HCT116 (cell line): ENCODE measurements around the gene SLC6A17. TPM values are rescaled to one million over a fixed set of nuclear protein-coding genes. Genes with fewer than 3 reads are reported as not detected.

Experiments
- ATAC-seq: fragments of 200-7000 bp; cut with Tn5 transposase; 2 replicates; pipeline ENCODE4 v1.9.1; 2020; ENCODE audit warnings: mild to moderate bottlenecking, moderate library complexity
- BruUV-seq: library from RNA; stranded (reverse); fragments of 400-500 nt; replicated peaks from 2 replicates; lab custom pipeline; 2021; lab: Mats Ljungman, UMichigan
- CTCF ChIA-PET: fragments of 300-600 bp; sonication (Branson Sonifier 250); formaldehyde crosslinking; loops from one replicate; lab custom pipeline; 2021; ENCODE audit warnings: antibody characterized with exemption; lab: Charles Lee
- POLR2A ChIA-PET: fragments of 300-600, 350-600 bp; sonication (Branson Sonifier 250); formaldehyde crosslinking; loops from one replicate; lab custom pipeline; 2021; ENCODE audit warnings: antibody characterized with exemption; lab: Charles Lee
- RAD21 ChIA-PET, 2 experiments: fragments of 300-600 bp; sonication (Branson Sonifier 250); formaldehyde crosslinking; loops; one replicate each; lab custom pipeline; 2023; ENCODE audit warnings: low total read pairs in 2 of 2; ENCODE audit not compliant: uncharacterized antibody in 2 of 2, unreplicated experiment in 2 of 2, low non-redundant PET in 1 of 2; lab: Charles Lee
- DNase-seq: peaks from one replicate; pipeline ENCODE4 v3.0.0-alpha.2; 2010; ENCODE audit warnings: low read depth, low spot score
- H2AFZ ChIP-seq: fragments of 200-600 bp; shearing (Covaris generic), sonication (generic); 2 replicates; pipeline ENCODE4 v1.6.1; 2017; ENCODE audit warnings: low read depth, mixed run types, mixed read lengths, antibody characterized with exemption, low read length; ENCODE audit not compliant: poor library complexity, severe bottlenecking
- H3K27ac ChIP-seq: 2 replicates; pipeline ENCODE4 v1.5.1; 2012; ENCODE audit warnings: low read depth, low read length
- H3K27me3 ChIP-seq: fragments of 200-600 bp; sonication (generic); 2 replicates; pipeline ENCODE4 v1.6.1; 2016; ENCODE audit warnings: mixed run types, low read length, mixed read lengths; ENCODE audit not compliant: insufficient read depth
- H3K36me3 ChIP-seq, 2 experiments: fragments of 200-500 bp in 1 of 2; fragments of 200-600 bp in 1 of 2; sonication (Bioruptor generic) in 1 of 2; sonication (generic) in 1 of 2; 2 replicates each; pipeline versions ENCODE4 v1.5.1 to v1.6.1; 2014 to 2016; ENCODE audit warnings: low read length in 2 of 2, inconsistent platforms in 1 of 2, mixed read lengths in 1 of 2, mixed run types in 1 of 2; ENCODE audit not compliant: insufficient read depth in 2 of 2, control insufficient read depth in 1 of 2
- H3K4me1 ChIP-seq, 2 experiments: fragments of 200-600 bp in 1 of 2; sonication (generic) in 1 of 2; 2 replicates each; pipeline versions ENCODE4 v1.5.1 to v1.6.1; 2012 to 2017; ENCODE audit warnings: low read length in 2 of 2, inconsistent platforms in 1 of 2, mild to moderate bottlenecking in 1 of 2, mixed read lengths in 1 of 2, mixed run types in 1 of 2, moderate library complexity in 1 of 2; ENCODE audit not compliant: insufficient read depth in 2 of 2, control insufficient read depth in 1 of 2
- H3K4me2 ChIP-seq: fragments of 200-600 bp; sonication (generic); 2 replicates; pipeline ENCODE4 v1.6.1; 2017; ENCODE audit warnings: mixed run types, low read length, mixed read lengths
- H3K4me3 ChIP-seq, 2 experiments: fragments of 200-600 bp in 1 of 2; sonication (generic) in 1 of 2; replicated peaks in 1 of 2; 2 replicates each; pipeline ENCODE4 v1.5.1; 2011 to 2016; ENCODE audit warnings: low read length in 2 of 2, control low read depth in 1 of 2, low read depth in 1 of 2, mild to moderate bottlenecking in 1 of 2, mixed read lengths in 1 of 2, mixed run types in 1 of 2
- H3K79me2 ChIP-seq: fragments of 200-600 bp; sonication (generic); 2 replicates; pipeline ENCODE4 v1.6.1; 2017; ENCODE audit warnings: mild to moderate bottlenecking, mixed run types, low read length, moderate library complexity, mixed read lengths; ENCODE audit not compliant: insufficient read depth
- H3K9ac ChIP-seq: fragments of 200-600 bp; sonication (generic); 2 replicates; pipeline ENCODE4 v1.6.1; 2016; ENCODE audit warnings: low read length, mixed read lengths
- H3K9me2 ChIP-seq: fragments of 200-600 bp; sonication (generic), shearing (Covaris generic); 2 replicates; pipeline ENCODE4 v1.6.1; 2017; ENCODE audit warnings: mixed run types, mild to moderate bottlenecking, moderate library complexity; ENCODE audit not compliant: insufficient read depth
- H3K9me3 ChIP-seq, 2 experiments: fragments of 200-500 bp in 1 of 2; fragments of 200-600 bp in 1 of 2; sonication (Bioruptor generic) in 1 of 2; sonication (generic) in 1 of 2; 2 replicates each; pipeline ENCODE4 v1.6.1; 2014 to 2017; ENCODE audit warnings: low read length in 2 of 2, mixed read lengths in 2 of 2, inconsistent platforms in 1 of 2, low read depth in 1 of 2, mild to moderate bottlenecking in 1 of 2, mixed run types in 1 of 2, moderate library complexity in 1 of 2; ENCODE audit not compliant: control insufficient read depth in 1 of 2, insufficient read depth in 1 of 2
- H4K20me1 ChIP-seq: fragments of 200-600 bp; sonication (generic), shearing (Covaris generic); 2 replicates; pipeline ENCODE4 v1.6.1; 2017; ENCODE audit warnings: mixed run types, mild to moderate bottlenecking, moderate library complexity; ENCODE audit not compliant: insufficient read depth
- CBX3 ChIP-seq: IDR thresholded peaks from 2 replicates; pipeline ENCODE4 v1.6.1; 2012; ENCODE audit warnings: low read depth
- CEBPB ChIP-seq: IDR thresholded peaks from 2 replicates; pipeline ENCODE4 v1.6.1; 2012; ENCODE audit warnings: low read depth
- ELF1 ChIP-seq: IDR thresholded peaks from 2 replicates; pipeline ENCODE4 v1.6.1; 2012; ENCODE audit warnings: low read depth, borderline replicate concordance
- FOSL1 ChIP-seq: IDR thresholded peaks from 2 replicates; pipeline ENCODE4 v1.6.1; 2012; ENCODE audit warnings: low read depth
- POLR2A ChIP-seq: IDR thresholded peaks from 2 replicates; pipeline ENCODE4 v1.7.0; 2011; ENCODE audit warnings: borderline replicate concordance; ENCODE audit not compliant: insufficient read depth, insufficient read length; ENCODE audit errors: extremely low read depth
- POLR2AphosphoS5 ChIP-seq: IDR thresholded peaks from 2 replicates; pipeline ENCODE4 v1.6.1; 2011; ENCODE audit warnings: mild to moderate bottlenecking, low read depth, low read length, moderate library complexity
- RAD21 ChIP-seq: IDR thresholded peaks from 2 replicates; pipeline ENCODE4 v1.6.1; 2012; ENCODE audit warnings: low read depth, mild to moderate bottlenecking
- TCF7L2 ChIP-seq: IDR thresholded peaks from 2 replicates; pipeline ENCODE4 v1.7.0; 2011; ENCODE audit warnings: borderline replicate concordance, inconsistent platforms; ENCODE audit not compliant: insufficient read depth, insufficient read length; ENCODE audit errors: extremely low read depth
- YY1 ChIP-seq: IDR thresholded peaks from 2 replicates; pipeline ENCODE4 v1.6.1; 2011; ENCODE audit warnings: low read length, low read depth, moderate library complexity, mild to moderate bottlenecking; ENCODE audit not compliant: insufficient replicate concordance; ENCODE audit errors: extremely low read depth
- ZFX ChIP-seq: fragments of 450-650 bp; IDR thresholded peaks from 2 replicates; pipeline ENCODE4 v1.6.1; 2017
- intact Hi-C: fragments of 100-400 bp; cut with micrococcal nuclease; formaldehyde crosslinking; loops from 2 replicates; pipeline ENCODE4 v1.10.0; 2022
- total RNA-seq: library from RNA; stranded (reverse); gene quantifications from one replicate; pipeline ENCODE4 v1.2.1, GENCODE V29; 2021; ENCODE audit not compliant: unreplicated experiment
- TF ChIP-seq, protein P1 (sequence below): IDR thresholded peaks from 2 replicates; pipeline ENCODE4 v1.6.1; 2011; ENCODE audit warnings: mild to moderate bottlenecking, low read length, moderate library complexity; ENCODE audit not compliant: insufficient replicate concordance; ENCODE audit errors: extremely low read depth
- TF ChIP-seq, protein P2 (sequence below): IDR thresholded peaks from 2 replicates; pipeline ENCODE4 v1.6.1; 2012

The SLC6A17 gene
- total RNA-seq, 1 experiment from 2014 or later: 10.5 TPM

DNA sequence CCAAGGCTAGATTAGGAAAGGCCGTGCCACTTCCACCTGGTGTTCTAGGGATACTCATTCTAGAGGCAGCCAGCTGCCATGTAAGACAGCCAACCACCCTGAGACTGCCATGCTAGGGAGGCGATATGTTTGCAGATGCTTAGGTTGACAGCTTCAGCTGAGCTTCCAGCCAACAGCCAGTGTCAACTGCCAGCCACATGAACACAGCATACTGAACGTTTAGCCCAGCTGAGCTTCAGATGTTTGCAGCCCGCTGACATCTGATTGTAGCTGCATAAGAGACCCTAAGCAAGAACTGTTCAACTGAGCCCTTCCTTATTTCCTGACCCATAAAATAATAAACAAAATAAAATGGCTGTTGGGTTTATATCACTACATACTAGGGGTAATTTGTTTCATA is 54.9 kb downstream of the SLC6A17 start:
- H3K79me2 ChIP-seq: no peaks in the 10 kb centered on the region
- no peaks in the 10 kb centered on the region for H3K9me2 ChIP-seq
- H4K20me1 ChIP-seq: no peaks in the 10 kb centered on the region
- no peaks in the 10 kb centered on the region for H3K9me3 ChIP-seq
- H3K4me2 ChIP-seq: no peak overlapping the region
- RAD21 ChIA-PET: interaction anchor here in 1 of 2 experiments (0.8 kb wide), 1 partner anchor 107 kb away, joined by 3 read pairs; no protein-coding TSS in a partner anchor
- ATAC-seq: no peak
- intact Hi-C loops: no loop called here
- POLR2A ChIA-PET: no interaction called here
- DNase-seq: no peak
- TF ChIP-seq, protein P1, sequence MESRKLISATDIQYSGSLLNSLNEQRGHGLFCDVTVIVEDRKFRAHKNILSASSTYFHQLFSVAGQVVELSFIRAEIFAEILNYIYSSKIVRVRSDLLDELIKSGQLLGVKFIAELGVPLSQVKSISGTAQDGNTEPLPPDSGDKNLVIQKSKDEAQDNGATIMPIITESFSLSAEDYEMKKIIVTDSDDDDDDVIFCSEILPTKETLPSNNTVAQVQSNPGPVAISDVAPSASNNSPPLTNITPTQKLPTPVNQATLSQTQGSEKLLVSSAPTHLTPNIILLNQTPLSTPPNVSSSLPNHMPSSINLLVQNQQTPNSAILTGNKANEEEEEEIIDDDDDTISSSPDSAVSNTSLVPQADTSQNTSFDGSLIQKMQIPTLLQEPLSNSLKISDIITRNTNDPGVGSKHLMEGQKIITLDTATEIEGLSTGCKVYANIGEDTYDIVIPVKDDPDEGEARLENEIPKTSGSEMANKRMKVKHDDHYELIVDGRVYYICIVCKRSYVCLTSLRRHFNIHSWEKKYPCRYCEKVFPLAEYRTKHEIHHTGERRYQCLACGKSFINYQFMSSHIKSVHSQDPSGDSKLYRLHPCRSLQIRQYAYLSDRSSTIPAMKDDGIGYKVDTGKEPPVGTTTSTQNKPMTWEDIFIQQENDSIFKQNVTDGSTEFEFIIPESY: no peak
- TF ChIP-seq POLR2A: no peak
- TF ChIP-seq, protein P2, sequence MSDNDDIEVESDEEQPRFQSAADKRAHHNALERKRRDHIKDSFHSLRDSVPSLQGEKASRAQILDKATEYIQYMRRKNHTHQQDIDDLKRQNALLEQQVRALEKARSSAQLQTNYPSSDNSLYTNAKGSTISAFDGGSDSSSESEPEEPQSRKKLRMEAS: no peak
- no peak for TF ChIP-seq FOSL1
- TF ChIP-seq ZFX: no peak
- no peak for TF ChIP-seq CBX3
- no peak for TF ChIP-seq YY1
- no peak for TF ChIP-seq CEBPB
- TF ChIP-seq POLR2AphosphoS5: no peak
- no peak for TF ChIP-seq TCF7L2
- no peak for TF ChIP-seq RAD21
- TF ChIP-seq ELF1: no peak
- BruUV-seq: no TSS peak
- no peaks in the 10 kb centered on the region for H3K27me3 ChIP-seq
- H3K4me1 ChIP-seq: peaks cover 0 to 22% of the 10 kb centered on the region in 2 experiments; a peak in 2 of 4 replicates
- CTCF ChIA-PET: interaction anchor here (1.4 to 6.4 kb wide), 3 partner anchors 108 to 291 kb away, joined by 4 to 76 read pairs (median 49); no protein-coding TSS in a partner anchor
- no peak overlapping the region for H3K27ac ChIP-seq
- H3K4me3 ChIP-seq: no peak overlapping the region
- no peak overlapping the region for H2AFZ ChIP-seq
- no peaks in the 10 kb centered on the region for H3K36me3 ChIP-seq
- H3K9ac ChIP-seq: no peak overlapping the region
